Lung microvascular endothelial cell (primary cell): ENCODE data around the gene EXO1. TPM values are rescaled to one million over a fixed set of nuclear protein-coding genes. Genes with fewer than 3 reads are reported as not detected.
"Not testable (repeated sequence)": the region's sequence is repeated elsewhere in the genome, so short reads cannot be mapped to it uniquely, and the experiment has no call there.

Experiments
- DNase-seq, 2 donors: peaks; one replicate each; pipeline versions ENCODE4 v3.0.0 to v3.0.0-alpha.2; 2010; ENCODE audit warnings: low read depth in 2 of 2
- total RNA-seq: library from RNA; depleted of rRNA; stranded (reverse); fragments of >200 nt; gene quantifications from 2 replicates; pipeline ENCODE4 v1.2.1, GENCODE V29; 2014

EXO1 gene
- total RNA-seq, 1 donor from 2014 or later: 1.4 TPM

- DNase-seq: peak in 1 of 2 donors; percentile 21
These were observed 11.1 kb upstream of the EXO1 start for GRCh38 chr1:241836941-241837340.

GRCh38 chr1:241837416-241837815 lies 10.6 kb upstream of the EXO1 start:
- no peak for DNase-seq

- DNase-seq: peak in 1 of 2 donors; percentile 30
These were observed 10.1 kb upstream of the EXO1 start for GRCh38 chr1:241837901-241838300.

- DNase-seq: no peak
These were observed 9.1 kb upstream of the EXO1 start for GRCh38 chr1:241838897-241839296.

- no peak for DNase-seq
These were observed 8.5 kb upstream of the EXO1 start for GRCh38 chr1:241839369-241839979.

GRCh38 chr1:241840164-241840563 lies 7.8 kb upstream of the EXO1 start:
- no peak for DNase-seq

GRCh38 chr1:241841691-241842090 lies 6.3 kb upstream of the EXO1 start:
- DNase-seq: no peak

GRCh38 chr1:241842565-241842964 lies 5.4 kb upstream of the EXO1 start:
- DNase-seq: no peak

- no peak for DNase-seq
These were observed 3.4 kb upstream of the EXO1 start for GRCh38 chr1:241844593-241844992.

GRCh38 chr1:241846375-241846774 lies 1.6 kb upstream of the EXO1 start:
- DNase-seq: no peak

- DNase-seq: no peak
These were observed 1.0 kb upstream of the EXO1 start for GRCh38 chr1:241846862-241847539.

GRCh38 chr1:241847540-241847795 lies 536 bp upstream of the EXO1 start:
- no peak for DNase-seq

- no peak for DNase-seq
These were observed 811 bp downstream of the EXO1 start for GRCh38 chr1:241848686-241849344.

GRCh38 chr1:241849345-241849695 lies 1.3 kb downstream of the EXO1 start:
- DNase-seq: no peak

GRCh38 chr1:241855545-241856140 lies 7.6 kb downstream of the EXO1 start:
- DNase-seq: not testable (repeated sequence)

- no peak for DNase-seq
These were observed 9.1 kb downstream of the EXO1 start for GRCh38 chr1:241857131-241857530.

GRCh38 chr1:241860922-241861321 lies 12.9 kb downstream of the EXO1 start:
- DNase-seq: no peak

GRCh38 chr1:241869022-241869421 lies 21.0 kb downstream of the EXO1 start:
- DNase-seq: no peak

GRCh38 chr1:241870336-241870735 lies 22.3 kb downstream of the EXO1 start:
- no peak for DNase-seq

- no peak for DNase-seq
These were observed 22.9 kb downstream of the EXO1 start for GRCh38 chr1:241870746-241871430.

GRCh38 chr1:241881440-241881839 lies 33.4 kb downstream of the EXO1 start:
- DNase-seq: no peak

GRCh38 chr1:241883159-241883558 lies 35.2 kb downstream of the EXO1 start:
- no peak for DNase-seq
